H1 (cell line): ENCODE results near the gene FMN2. TPM values are rescaled to one million over a fixed set of nuclear protein-coding genes. Genes with fewer than 3 reads are reported as not detected.

Experiments used
- CTCF ChIA-PET: fragments of 300-600 bp; sonication (Branson Sonifier 250); formaldehyde crosslinking; loops from one replicate; lab custom pipeline; 2021; ENCODE audit not compliant: partially characterized antibody; lab: Charles Lee
- POLR2A ChIA-PET: fragments of 300-600 bp; sonication (Branson Sonifier 250); formaldehyde crosslinking; loops from one replicate; lab custom pipeline; 2021; ENCODE audit warnings: inconsistent platforms; ENCODE audit not compliant: partially characterized antibody; lab: Charles Lee
- DNase-seq, 2 experiments: peaks; one replicate each; pipeline versions ENCODE4 v3.0.0 to v3.0.0-alpha.2; 2010 to 2022; ENCODE audit warnings: low spot score in 2 of 2, low read depth in 1 of 2, mixed read lengths in 1 of 2
- FAIRE-seq: peaks from 2 replicates; lab custom pipeline; 2011; peaks lifted over from hg19 to GRCh38; lab: Jason Lieb, UNC
- H2AFZ ChIP-seq: 2 replicates; pipeline ENCODE4 v1.8.1; 2012; ENCODE audit warnings: low read length, inconsistent platforms
- H2AK5ac ChIP-seq: 2 replicates; pipeline ENCODE4 v1.6.1; 2013; ENCODE audit warnings: low read depth, low read length
- H2BK120ac ChIP-seq: replicated peaks from 2 replicates; pipeline ENCODE3; 2013; ENCODE audit warnings: low read depth, low read length, inconsistent platforms
- H2BK12ac ChIP-seq: 2 replicates; pipeline ENCODE4 v1.6.1; 2013; ENCODE audit warnings: low read depth, low read length
- H2BK15ac ChIP-seq: 2 replicates; pipeline ENCODE4 v1.6.1; 2013; ENCODE audit warnings: low read length
- H2BK20ac ChIP-seq: 2 replicates; pipeline ENCODE4 v1.6.1; 2013; ENCODE audit warnings: low read length
- H2BK5ac ChIP-seq: 2 replicates; pipeline ENCODE4 v1.6.1; 2013; ENCODE audit warnings: low read depth, low read length
- H3K14ac ChIP-seq: 2 replicates; pipeline ENCODE4 v1.6.1; 2013; ENCODE audit warnings: inconsistent platforms; ENCODE audit not compliant: insufficient read length
- H3K18ac ChIP-seq: 2 replicates; pipeline ENCODE4 v1.6.1; 2013; ENCODE audit warnings: low read length; ENCODE audit errors: extremely low read depth
- H3K23ac ChIP-seq: 2 replicates; pipeline ENCODE4 v1.6.1; 2013; ENCODE audit warnings: inconsistent platforms; ENCODE audit not compliant: insufficient read length
- H3K23me2 ChIP-seq: 2 replicates; pipeline ENCODE4 v1.6.1; 2013; ENCODE audit warnings: low read depth, low read length
- H3K27ac ChIP-seq: 2 replicates; pipeline ENCODE4 v1.6.1; 2011; ENCODE audit warnings: low read depth, low read length, inconsistent platforms
- H3K27me3 ChIP-seq, 4 experiments: replicated peaks in 1 of 4; 1 replicate in 1 of 4; 2 replicates in 3 of 4; pipeline versions ENCODE4 v1.6.1 to v1.8.1; 2011 to 2013; ENCODE audit warnings: low read length in 3 of 4, mild to moderate bottlenecking in 3 of 4, inconsistent platforms in 2 of 4, mixed read lengths in 2 of 4, moderate library complexity in 1 of 4; ENCODE audit not compliant: control insufficient read depth in 3 of 4, insufficient read depth in 3 of 4; ENCODE audit errors: extremely low read depth in 1 of 4
- H3K36me3 ChIP-seq, 4 experiments: 2 replicates each; pipeline versions ENCODE4 v1.6.1 to v1.8.1; 2011 to 2013; ENCODE audit warnings: mild to moderate bottlenecking in 4 of 4, low read length in 3 of 4, moderate library complexity in 2 of 4, control low read depth in 1 of 4, inconsistent platforms in 1 of 4; ENCODE audit not compliant: insufficient read depth in 4 of 4, control insufficient read depth in 2 of 4
- H3K4ac ChIP-seq: replicated peaks from 2 replicates; pipeline ENCODE3; 2013; ENCODE audit warnings: low read length, low read depth, mixed read lengths, inconsistent platforms; ENCODE audit not compliant: insufficient read length
- H3K4me1 ChIP-seq, 4 experiments: replicated peaks in 1 of 4; 1 replicate in 1 of 4; 2 replicates in 3 of 4; pipeline versions ENCODE4 v1.6.1 to v1.8.1; 2011 to 2013; ENCODE audit warnings: low read length in 3 of 4, inconsistent platforms in 2 of 4, mixed read lengths in 1 of 4; ENCODE audit not compliant: insufficient read depth in 4 of 4, control insufficient read depth in 3 of 4
- H3K4me2 ChIP-seq, 2 experiments: 2 replicates each; pipeline versions ENCODE4 v1.6.1 to v1.8.1; 2011 to 2013; ENCODE audit warnings: low read depth in 2 of 2, low read length in 2 of 2, control low read depth in 1 of 2, inconsistent platforms in 1 of 2, mild to moderate bottlenecking in 1 of 2; ENCODE audit not compliant: insufficient read depth in 1 of 2
- H3K4me3 ChIP-seq, 4 experiments: fragments of 200-600, 300-600 bp in 1 of 4; sonication (generic), shearing (Covaris generic), sonication (Bioruptor Twin) in 1 of 4; 2 replicates each; pipeline versions ENCODE4 v1.5.1 to v1.8.1; 2011 to 2016; ENCODE audit warnings: low read length in 4 of 4, low read depth in 3 of 4, control low read depth in 2 of 4, inconsistent platforms in 2 of 4, mild to moderate bottlenecking in 2 of 4, mixed read lengths in 1 of 4, moderate library complexity in 1 of 4; ENCODE audit not compliant: insufficient read depth in 2 of 4; ENCODE audit errors: extremely low read depth in 1 of 4
- H3K56ac ChIP-seq: replicated peaks from 2 replicates; pipeline ENCODE3; 2013; ENCODE audit warnings: low read depth, mild to moderate bottlenecking, mixed read lengths, low read length, inconsistent platforms; ENCODE audit not compliant: insufficient read length
- H3K79me1 ChIP-seq: 2 replicates; pipeline ENCODE4 v1.6.1; 2013; ENCODE audit warnings: low read depth, low read length, control low read depth
- H3K79me2 ChIP-seq, 2 experiments: 2 replicates each; pipeline versions ENCODE4 v1.6.1 to v1.8.1; 2012 to 2013; ENCODE audit warnings: low read length in 2 of 2, mild to moderate bottlenecking in 2 of 2, inconsistent platforms in 1 of 2; ENCODE audit not compliant: insufficient read depth in 2 of 2, control insufficient read depth in 1 of 2
- H3K9ac ChIP-seq, 4 experiments: replicated peaks in 1 of 4; 1 replicate in 1 of 4; 2 replicates in 3 of 4; pipeline versions ENCODE4 v1.6.1 to v1.8.1; 2011 to 2013; ENCODE audit warnings: low read depth in 3 of 4, low read length in 3 of 4, control low read depth in 2 of 4, mild to moderate bottlenecking in 2 of 4, moderate library complexity in 2 of 4, inconsistent platforms in 1 of 4; ENCODE audit errors: extremely low read depth in 1 of 4
- H3K9me3 ChIP-seq, 2 experiments: 2 replicates each; pipeline versions ENCODE4 v1.6.1 to v1.8.1; 2012 to 2013; ENCODE audit warnings: mild to moderate bottlenecking in 2 of 2, moderate library complexity in 2 of 2, control low read depth in 1 of 2, inconsistent platforms in 1 of 2, low read depth in 1 of 2, low read length in 1 of 2, mixed read lengths in 1 of 2; ENCODE audit not compliant: insufficient read depth in 2 of 2
- H4K20me1 ChIP-seq, 2 experiments: replicated peaks in 1 of 2; 2 replicates each; pipeline versions ENCODE3 to v1.8.1; 2011 to 2013; ENCODE audit warnings: inconsistent platforms in 2 of 2, low read length in 2 of 2, mild to moderate bottlenecking in 1 of 2; ENCODE audit not compliant: insufficient read depth in 2 of 2, control insufficient read depth in 1 of 2
- H4K5ac ChIP-seq: 2 replicates; pipeline ENCODE4 v1.6.1; 2013; ENCODE audit warnings: low read length, low read depth, mixed read lengths, inconsistent platforms; ENCODE audit not compliant: insufficient read length
- H4K8ac ChIP-seq: 2 replicates; pipeline ENCODE4 v1.8.0; 2013; ENCODE audit warnings: mild to moderate bottlenecking, moderate library complexity, low read length, inconsistent platforms; ENCODE audit not compliant: insufficient read depth; ENCODE audit errors: extremely low read depth
- H4K91ac ChIP-seq: replicated peaks from 2 replicates; pipeline ENCODE3; 2013; ENCODE audit warnings: low read length, mixed read lengths, inconsistent platforms; ENCODE audit not compliant: insufficient read length
- TCF12 ChIP-seq: IDR thresholded peaks from 2 replicates; pipeline ENCODE4 v1.6.1; 2011; ENCODE audit warnings: low read depth, mild to moderate bottlenecking, low read length
- TEAD4 ChIP-seq: IDR thresholded peaks from 2 replicates; pipeline ENCODE4 v1.6.1; 2012; ENCODE audit warnings: low read depth, low read length, inconsistent platforms, mixed read lengths
- WGBS, 2 experiments: shearing (Covaris generic) in 1 of 2; methylation state at CpG; one replicate each; pipeline versions ENCODE4 v1.1.6 to v1.1.7; 2013 to 2015; ENCODE audit warnings: low lambda C conversion rate in 2 of 2, mixed read lengths in 2 of 2, inconsistent platforms in 1 of 2, low coverage in 1 of 2, missing lambda C conversion rate in 1 of 2; ENCODE audit not compliant: insufficient replicate concordance in 2 of 2, insufficient coverage in 1 of 2, insufficient read length in 1 of 2; ENCODE audit errors: extremely low coverage in 1 of 2, missing lambda C conversion rate in 1 of 2; 5-methylcytosine and 5-hydroxymethylcytosine counted together
- polyA plus RNA-seq, 7 experiments: library from polyadenylated mRNA; depleted of rRNA in 3 of 7; stranded (reverse) in 5 of 7; unstranded in 2 of 7; fragments of >200 nt in 5 of 7; fragments of 200-250 nt in 2 of 7; gene quantifications; 1 replicate in 5 of 7; 2 replicates in 1 of 7; 4 replicates in 1 of 7; pipeline versions ENCODE4 v1.2.1 to v1.2.3, GENCODE V29; 2011 to 2013; ENCODE audit warnings: missing spikeins in 2 of 7, mixed read lengths in 2 of 7
- total RNA-seq: library from RNA; stranded (reverse); fragmentation: NEBNext Ultra II Directional; extraction: Animal tissue kit (Norgen Biotek cat#: 25700); gene quantifications from 2 replicates; pipeline ENCODE4 v1.2.1, GENCODE V29; 2021

Gene FMN2
- total and polyA plus RNA-seq, 2 of the 8 experiments (the other 6 are each of a cell fraction or from before 2014, with no cell fraction given): 0.83 to 2.0 TPM

DNA sequence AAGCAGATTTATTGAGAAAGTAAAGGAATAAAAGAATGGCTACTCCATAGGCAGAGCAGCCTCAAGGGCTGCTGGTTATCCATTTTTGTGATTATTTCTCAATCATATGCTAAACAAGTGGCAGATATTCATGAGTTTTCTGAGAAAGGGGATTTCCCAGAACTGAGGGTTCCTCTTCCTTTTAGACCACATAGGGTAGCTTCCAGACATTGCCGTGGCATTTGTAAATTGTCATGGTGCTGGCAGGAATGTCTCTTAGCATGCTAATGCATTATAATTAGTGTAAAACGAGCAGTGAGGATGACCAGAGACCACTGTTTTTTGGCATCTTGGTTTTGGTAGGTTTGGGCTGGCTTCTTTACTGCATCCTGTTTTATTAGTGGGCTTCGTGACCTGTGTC is 16.8 kb upstream of the FMN2 start:
- Histone ChIP-seq H3K4ac (no peak overlapping the region), H2BK12ac (no peak overlapping the region), H4K20me1 (no peaks in the 10 kb centered on the region), H3K27ac (no peak overlapping the region), H3K27me3 (no peaks in the 10 kb centered on the region), H4K91ac (no peak overlapping the region), H4K8ac (no peak overlapping the region), H3K23me2 (no peaks in the 10 kb centered on the region), H3K18ac (no peak overlapping the region), H3K14ac (no peak overlapping the region), H3K36me3 (0 out of 8 replicates have a peak, but pooled peaks cover 0 to 2% (median 0%) of the 10 kb centered on the region in 4 experiments), H3K9me3 (peaks cover 4 to 12% of the 10 kb centered on the region in 2 experiments; a peak in 3 of 4 replicates), H3K4me1 (peaks cover 0 to 8% (median 3%) of the 10 kb centered on the region in 4 experiments; a peak in 3 of 7 replicates), H2BK120ac (no peak overlapping the region), H3K4me3 (no peak overlapping the region), H3K56ac (no peak overlapping the region), H3K79me1 (no peaks in the 10 kb centered on the region), H3K23ac (no peak overlapping the region), H2BK20ac (no peak overlapping the region), H2AK5ac (no peak overlapping the region), H2BK15ac (no peak overlapping the region), H4K5ac (no peak overlapping the region), H3K79me2 (no peaks in the 10 kb centered on the region), H2BK5ac (no peak overlapping the region), H3K4me2 (no peak overlapping the region), H3K9ac (no peak overlapping the region), H2AFZ (no peak overlapping the region)
- no peak for FAIRE-seq
- TF ChIP-seq TEAD4 (peak; percentile 40; the same call in 1 of the 2 replicates), TCF12 (no peak)
- WGBS, 2 experiments: 57% methylated on average over 3 of the region's 3 CpGs; no CpG with 5 or more reads in 1 of the 2 experiments
- CTCF ChIA-PET: interaction anchor here (1.0 to 2.0 kb wide), 3 partner anchors 8 to 122 kb away, joined by 4 to 10 read pairs (median 4); no protein-coding TSS in a partner anchor
- DNase-seq: no peak
- POLR2A ChIA-PET: no interaction called here
